NCI-H187 treated with DMSO at 0.1 percent for 48 hours (cell line): ENCODE measurements around the gene TSTD2.
"Not testable (repeated sequence)": the region's sequence is repeated elsewhere in the genome, so short reads cannot be mapped to it uniquely, and the experiment has no call there.

Experiments
- DNase-seq: peaks from one replicate; lab custom pipeline; 2025; lab: John Stamatoyannopoulos, UW

The TSTD2 gene

DNA sequence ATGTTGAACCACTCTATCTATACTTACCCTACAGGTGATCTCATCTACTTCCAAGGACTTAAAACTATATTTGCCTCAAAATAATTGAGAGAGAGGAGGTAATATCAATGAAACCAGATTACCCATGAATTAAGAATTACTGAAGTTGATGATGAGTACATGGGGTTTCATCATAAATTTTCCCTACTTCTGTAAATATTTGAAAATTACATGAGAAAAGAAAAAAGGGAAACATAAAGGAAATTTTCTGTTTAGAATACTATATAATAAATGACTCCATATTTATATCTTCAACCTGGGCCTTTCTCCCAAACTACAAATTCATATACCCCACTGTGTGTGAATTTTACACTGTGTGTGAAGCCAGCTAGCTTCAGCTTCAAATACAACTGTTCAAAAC lies 2.6 kb downstream of the TSTD2 start:
- no peak for DNase-seq

GRCh38 chr9:97629156-97629555 lies 4.0 kb downstream of the TSTD2 start:
- no peak for DNase-seq

DNA sequence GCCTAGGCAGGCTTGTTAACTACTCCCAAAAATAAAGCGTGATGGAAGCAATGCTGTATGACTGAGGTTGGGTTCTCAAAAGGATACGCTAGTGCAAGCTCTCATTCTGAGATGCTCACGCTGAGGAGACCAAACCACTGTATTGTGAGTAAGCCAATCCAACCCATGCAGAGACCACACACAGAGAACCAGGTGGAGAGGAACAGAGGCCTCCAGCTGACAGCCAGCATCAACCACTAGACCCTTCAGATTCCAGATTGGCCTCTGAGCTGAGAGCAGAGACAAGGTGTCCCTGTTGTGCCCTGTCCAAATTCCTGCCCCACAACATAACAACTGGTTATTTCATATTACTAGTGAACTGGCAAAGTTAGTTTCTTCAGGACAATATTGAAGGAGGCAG lies 4.5 kb downstream of the TSTD2 start:
- no peak for DNase-seq

GRCh38 chr9:97627624-97628023 lies 5.5 kb downstream of the TSTD2 start:
- no peak for DNase-seq

DNA sequence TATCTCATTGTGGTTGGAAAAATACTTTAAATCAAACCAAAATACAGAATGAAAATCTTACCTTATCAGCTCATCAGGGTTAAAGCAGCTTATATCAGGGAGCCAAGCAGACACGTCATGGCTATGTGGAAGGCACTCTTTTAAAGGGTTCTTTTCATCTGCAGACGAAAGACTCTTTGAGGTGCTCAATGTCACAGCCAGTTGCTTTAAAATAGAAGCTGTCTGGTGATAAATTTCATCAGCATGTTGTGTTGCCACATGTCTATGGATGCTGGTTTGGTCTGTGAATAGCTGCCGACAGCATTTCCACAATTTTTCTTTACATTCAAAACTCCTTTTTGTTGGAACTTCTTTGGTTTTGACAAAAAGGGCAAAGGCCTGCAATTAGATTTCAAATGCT lies 7.5 kb downstream of the TSTD2 start:
- no peak for DNase-seq

DNA sequence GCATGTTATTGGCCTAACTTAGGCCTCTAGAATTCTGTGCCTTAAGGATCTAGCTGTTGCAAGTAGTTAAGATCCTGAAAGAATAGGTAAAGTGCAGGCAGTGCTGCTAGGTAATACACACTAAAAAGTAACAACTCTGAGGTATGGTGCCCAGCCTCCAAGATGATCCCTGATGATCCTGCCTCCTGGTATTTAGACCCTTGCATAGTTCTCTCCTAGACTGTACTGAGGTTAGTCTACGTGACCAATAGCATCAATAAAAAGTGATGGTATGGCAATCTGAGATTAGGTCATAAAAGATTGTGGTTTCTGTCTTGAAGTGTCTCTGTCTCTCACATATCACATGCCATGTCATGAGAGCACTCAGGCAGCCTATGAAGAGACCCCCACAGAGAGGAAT lies 9.2 kb downstream of the TSTD2 start:
- DNase-seq = no peak

- DNase-seq = not testable (repeated sequence)
These were observed 10.7 kb downstream of the TSTD2 start for GRCh38 chr9:97622483-97622882.

- not testable (repeated sequence) for DNase-seq
These were observed 13.1 kb downstream of the TSTD2 start for GRCh38 chr9:97620063-97620462.

DNA sequence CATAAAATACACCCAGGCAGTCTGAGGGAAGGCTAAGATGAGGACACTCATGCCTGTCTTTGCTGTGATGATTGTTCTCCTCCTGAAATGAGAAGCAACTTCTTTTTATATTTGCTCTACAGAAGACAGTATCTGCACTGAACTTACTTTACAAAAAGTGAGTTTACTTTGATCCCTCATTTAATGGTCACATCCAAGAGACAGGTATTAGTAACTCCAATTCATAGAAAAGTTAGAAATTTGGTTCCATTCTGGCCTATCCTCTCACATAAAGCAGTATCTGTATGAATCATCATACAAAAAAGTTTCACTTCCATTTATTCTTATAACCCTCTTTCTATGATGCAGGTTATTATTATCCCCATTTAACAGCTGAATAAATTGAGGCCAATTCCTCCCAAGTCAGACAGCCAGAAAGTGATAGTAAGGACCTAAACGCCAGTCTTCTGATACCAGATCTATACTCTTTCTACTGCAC lies 15.2 kb downstream of the TSTD2 start:
- no peak for DNase-seq

- DNase-seq = no peak
These were observed 17.6 kb downstream of the TSTD2 start for GRCh38 chr9:97615439-97616072.

DNA sequence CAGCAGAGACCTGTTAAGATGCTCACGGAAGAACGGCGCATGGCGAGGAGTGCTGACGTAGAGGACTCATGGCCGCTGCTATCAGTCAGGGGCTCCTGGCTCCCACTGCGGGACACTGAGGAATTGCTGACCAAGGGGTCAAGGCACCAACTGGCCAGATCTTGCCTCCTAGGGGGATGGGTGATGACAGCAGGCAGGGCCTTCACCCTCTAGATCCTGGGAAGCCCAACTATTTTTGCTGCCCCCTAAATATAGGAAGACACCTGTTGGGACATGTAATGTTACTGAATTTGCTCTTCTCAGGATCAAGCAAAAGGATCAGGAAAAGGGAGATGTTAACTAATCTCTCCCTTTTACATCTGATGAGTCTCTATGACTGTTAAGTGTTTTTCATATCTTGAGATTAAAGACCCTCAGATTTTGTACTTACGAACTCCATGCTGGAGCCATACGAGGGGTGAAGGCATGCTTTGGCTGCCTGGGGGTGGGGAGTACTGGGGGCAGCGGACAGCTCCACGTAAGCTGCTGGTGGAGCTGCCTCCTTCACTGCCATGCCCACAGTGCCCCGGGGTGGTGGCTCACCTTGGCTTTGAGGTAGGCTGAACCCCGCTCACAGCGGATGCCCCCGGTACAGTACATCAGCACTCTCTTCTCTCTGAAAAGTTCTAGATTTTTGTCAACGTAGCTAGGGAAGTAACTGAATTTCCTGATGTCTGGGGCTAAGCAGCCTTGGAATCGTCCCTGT lies 28.1 kb downstream of the TSTD2 start:
- no peak for DNase-seq

GRCh38 chr9:97602430-97602829 lies 30.7 kb downstream of the TSTD2 start:
- DNase-seq = no peak

DNA sequence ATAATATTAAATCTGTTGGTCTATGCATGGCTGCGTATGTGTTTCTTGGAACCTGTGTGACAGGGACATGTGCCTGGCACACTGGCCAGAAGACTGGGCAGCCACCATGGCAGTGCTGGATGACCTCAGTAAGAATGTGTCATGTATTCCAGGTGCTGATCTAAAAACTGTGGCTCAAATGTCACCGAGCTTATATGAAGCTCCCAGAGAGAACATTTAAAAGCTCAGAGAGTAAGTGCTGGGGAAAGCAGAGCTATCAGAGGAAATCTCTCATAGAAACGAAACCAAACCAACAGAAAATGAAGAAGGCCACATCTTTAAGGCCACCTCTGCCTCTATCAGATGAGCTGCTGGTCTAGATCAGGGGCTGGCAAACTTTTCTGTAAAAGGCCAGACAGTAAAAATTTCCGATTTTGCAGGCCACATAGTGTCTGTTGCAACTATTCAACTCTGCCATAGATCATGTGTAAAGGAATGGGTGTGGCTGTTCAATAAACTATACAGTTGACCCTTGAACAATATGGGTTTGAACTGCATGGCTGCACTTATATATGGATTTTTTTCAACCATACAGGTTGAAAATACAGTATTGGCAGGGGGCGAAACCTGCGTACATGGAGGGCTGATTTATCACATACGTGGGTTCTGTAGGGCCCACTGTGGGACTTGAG lies 31.8 kb downstream of the TSTD2 start:
- DNase-seq = no peak

GRCh38 chr9:97600531-97601227 lies 32.5 kb downstream of the TSTD2 start:
- DNase-seq = no peak

DNA sequence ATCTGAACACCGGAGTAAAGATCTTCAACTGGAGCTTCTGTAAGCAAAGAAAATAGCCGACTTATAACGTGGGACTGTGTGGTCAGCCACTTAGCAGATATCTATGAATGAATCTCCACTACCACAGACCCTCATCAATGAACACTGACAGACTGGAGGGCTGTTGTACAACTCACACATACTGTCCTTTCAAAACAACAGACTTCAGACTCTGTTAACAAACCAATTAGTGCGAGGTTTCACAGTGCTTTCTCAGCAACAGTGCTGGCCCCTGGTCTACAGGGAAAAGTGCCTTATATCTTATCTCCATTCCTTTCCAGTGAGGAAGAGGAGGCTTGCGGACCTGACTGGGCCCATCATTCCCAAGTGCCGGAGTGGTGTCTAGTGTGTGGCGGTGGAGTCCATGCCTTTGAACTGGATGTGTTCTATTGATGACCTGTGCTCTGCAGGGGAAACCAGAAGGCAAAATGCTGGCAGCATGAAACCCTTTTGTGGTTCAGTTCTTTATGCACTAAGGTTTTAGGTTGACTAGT lies 33.8 kb downstream of the TSTD2 start:
- DNase-seq = no peak

GRCh38 chr9:97598461-97599288 lies 34.5 kb downstream of the TSTD2 start:
- DNase-seq = peak; percentile 36

GRCh38 chr9:97596906-97597305 lies 36.3 kb downstream of the TSTD2 start:
- no peak for DNase-seq

DNA sequence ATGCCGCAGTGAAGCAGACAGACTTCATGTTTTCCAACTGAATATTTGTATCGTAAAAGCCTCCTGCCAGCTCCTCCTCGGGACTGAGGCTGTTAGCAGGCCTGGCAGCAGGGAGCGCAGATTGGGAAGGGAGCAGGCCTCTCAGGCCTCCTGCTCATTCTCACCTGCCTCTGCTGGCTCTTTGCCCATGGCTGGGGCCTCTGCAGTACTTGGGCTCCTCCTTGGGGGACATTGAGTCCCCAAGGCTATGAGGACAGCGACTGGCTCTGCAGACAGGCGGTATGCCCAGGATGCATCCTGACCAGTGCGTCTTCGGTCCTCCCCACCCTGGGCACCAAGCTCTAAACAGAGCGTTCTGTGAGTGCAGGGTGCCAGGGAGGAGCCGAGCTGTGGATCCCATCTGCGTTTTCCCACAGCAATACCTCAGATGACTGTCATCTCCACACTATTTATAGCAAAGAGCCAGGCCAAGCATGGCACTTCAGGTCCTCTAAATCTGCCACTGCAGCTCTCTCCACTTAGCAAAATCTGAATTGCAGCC lies 38.7 kb downstream of the TSTD2 start:
- no peak for DNase-seq

- no peak for DNase-seq
These were observed 39.2 kb downstream of the TSTD2 start for GRCh38 chr9:97593960-97594359.

DNA sequence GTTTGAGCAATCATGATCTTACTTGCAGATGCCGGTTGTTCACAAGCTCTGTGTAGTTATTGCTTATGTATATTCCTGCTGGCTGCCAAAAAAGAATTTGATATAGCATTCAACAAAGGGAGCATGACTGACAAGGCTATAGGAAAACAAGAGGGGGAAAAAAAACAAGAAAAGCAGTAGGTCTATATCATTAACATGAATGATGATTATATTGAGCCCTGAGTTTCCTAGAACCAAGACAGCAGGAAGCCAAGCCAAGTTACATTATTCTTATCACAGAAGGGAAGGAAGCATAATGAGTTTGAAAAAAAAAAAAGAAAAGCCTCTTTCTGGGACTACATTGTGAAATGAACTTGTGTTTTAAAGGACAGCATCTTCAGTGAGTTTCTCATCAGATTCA lies 41.0 kb downstream of the TSTD2 start:
- no peak for DNase-seq

- no peak for DNase-seq
These were observed 41.6 kb downstream of the TSTD2 start for GRCh38 chr9:97591535-97591934.
